WTC11 (cell line): Measurements from ENCODE around the gene CCDC191. TPM values are rescaled to one million over a fixed set of nuclear protein-coding genes. Genes with fewer than 3 reads are reported as not detected.

Experiments
- ATAC-seq: fragments of 200-7000 bp; cut with Tn5 transposase; 2 replicates; pipeline ENCODE4 v1.10.0; 2021; ENCODE audit warnings: mild to moderate bottlenecking, moderate library complexity
- CTCF ChIA-PET: fragments of 300-600 bp; sonication (Branson Sonifier 250); formaldehyde crosslinking; loops from one replicate; lab custom pipeline; 2021; ENCODE audit warnings: antibody characterized with exemption; lab: Charles Lee
- POLR2A ChIA-PET: fragments of 350-600 bp; sonication (Branson Sonifier 250); formaldehyde crosslinking; loops from one replicate; lab custom pipeline; 2021; ENCODE audit warnings: antibody characterized with exemption; lab: Charles Lee
- DNase-seq: peaks from one replicate; pipeline ENCODE4 v3.0.0; 2021; ENCODE audit warnings: low spot score
- H3K27ac Mint-ChIP-seq: 2 replicates; pipeline ENCODE4 v1.8.0; 2021; ENCODE audit warnings: mixed read lengths
- H3K27me3 Mint-ChIP-seq: 2 replicates; pipeline ENCODE4 v1.8.0; 2021; ENCODE audit warnings: low read depth, mild to moderate bottlenecking, moderate library complexity, mixed read lengths
- H3K36me3 Mint-ChIP-seq: 2 replicates; pipeline ENCODE4 v1.8.0; 2021; ENCODE audit warnings: mixed read lengths
- H3K4me1 Mint-ChIP-seq: 2 replicates; pipeline ENCODE4 v1.8.0; 2022; ENCODE audit warnings: mixed read lengths
- H3K4me3 Mint-ChIP-seq: 2 replicates; pipeline ENCODE4 v1.8.0; 2021; ENCODE audit warnings: mild to moderate bottlenecking, moderate library complexity, mixed read lengths
- H3K9me3 Mint-ChIP-seq: 2 replicates; pipeline ENCODE4 v1.8.0; 2021; ENCODE audit warnings: mixed read lengths
- AFF4 ChIP-seq: sonication (generic); formaldehyde crosslinking; IDR thresholded peaks from 2 replicates; pipeline ENCODE4 v1.8.1; 2023; ENCODE audit warnings: mild to moderate bottlenecking, missing genetic modification reagents, borderline replicate concordance
- ATF1 ChIP-seq: sonication (generic); formaldehyde crosslinking; IDR thresholded peaks from 2 replicates; pipeline ENCODE4 v1.8.1; 2023; ENCODE audit warnings: mild to moderate bottlenecking, moderate library complexity, missing genetic modification reagents
- ATF3 ChIP-seq: sonication (generic); formaldehyde crosslinking; conservative IDR thresholded peaks from 2 replicates; pipeline ENCODE4 v1.8.1; 2022; ENCODE audit warnings: mild to moderate bottlenecking, missing genetic modification reagents
- ESRRA ChIP-seq: sonication (generic); formaldehyde crosslinking; IDR thresholded peaks from 2 replicates; pipeline ENCODE4 v1.8.1; 2022; ENCODE audit warnings: mild to moderate bottlenecking, missing genetic modification reagents, borderline replicate concordance
- ETV6 ChIP-seq: sonication (generic); formaldehyde crosslinking; IDR thresholded peaks from 2 replicates; pipeline ENCODE4 v1.8.1; 2022; ENCODE audit warnings: mild to moderate bottlenecking, missing genetic modification reagents
- FOXJ3 ChIP-seq: sonication (generic); formaldehyde crosslinking; IDR thresholded peaks from 2 replicates; pipeline ENCODE4 v1.9.0; 2021; ENCODE audit warnings: missing genetic modification reagents, mild to moderate bottlenecking, borderline replicate concordance
- FOXP1 ChIP-seq: sonication (generic); formaldehyde crosslinking; IDR thresholded peaks from 2 replicates; pipeline ENCODE4 v1.8.0; 2022; ENCODE audit warnings: missing genetic modification reagents, mild to moderate bottlenecking, moderate library complexity, borderline replicate concordance
- HMGA2 ChIP-seq: fragments of 250-450 bp; sonication (Bioruptor Pico); IDR thresholded peaks from 2 replicates; pipeline ENCODE4 v1.4.0; 2021; ENCODE audit warnings: mild to moderate bottlenecking, moderate library complexity
- MYBL2 ChIP-seq: sonication (generic); formaldehyde crosslinking; IDR thresholded peaks from 2 replicates; pipeline ENCODE4 v1.8.1; 2023; ENCODE audit warnings: mild to moderate bottlenecking, moderate library complexity, missing genetic modification reagents
- NR3C1 ChIP-seq: sonication (generic); formaldehyde crosslinking; conservative IDR thresholded peaks from 2 replicates; pipeline ENCODE4 v1.8.1; 2023; ENCODE audit warnings: low read depth, mild to moderate bottlenecking, missing genetic modification reagents
- SMAD3 ChIP-seq: sonication (generic); formaldehyde crosslinking; IDR thresholded peaks from 2 replicates; pipeline ENCODE4 v1.8.0; 2022; ENCODE audit warnings: missing genetic modification reagents, mild to moderate bottlenecking, borderline replicate concordance
- SMAD4 ChIP-seq: sonication (generic); formaldehyde crosslinking; IDR thresholded peaks from 2 replicates; pipeline ENCODE4 v1.8.0; 2022; ENCODE audit warnings: mild to moderate bottlenecking, missing genetic modification reagents
- SP1 ChIP-seq: sonication (generic); formaldehyde crosslinking; conservative IDR thresholded peaks from 2 replicates; pipeline ENCODE4 v1.8.1; 2022; ENCODE audit warnings: missing genetic modification reagents
- USF1 ChIP-seq: sonication (generic); formaldehyde crosslinking; IDR thresholded peaks from 2 replicates; pipeline ENCODE4 v1.8.0; 2022; ENCODE audit warnings: mild to moderate bottlenecking, missing genetic modification reagents
- ZBTB21 ChIP-seq: sonication (generic); formaldehyde crosslinking; IDR thresholded peaks from 2 replicates; pipeline ENCODE4 v1.8.1; 2023; ENCODE audit warnings: mild to moderate bottlenecking, missing genetic modification reagents, borderline replicate concordance
- ZNF121 ChIP-seq: sonication (generic); formaldehyde crosslinking; IDR thresholded peaks from 2 replicates; pipeline ENCODE4 v1.8.0; 2023; ENCODE audit warnings: missing genetic modification reagents
- ZNF219 ChIP-seq: sonication (generic); formaldehyde crosslinking; IDR thresholded peaks from 2 replicates; pipeline ENCODE4 v1.8.0; 2023; ENCODE audit warnings: missing genetic modification reagents, mild to moderate bottlenecking, borderline replicate concordance
- ZNF317 ChIP-seq: sonication (generic); formaldehyde crosslinking; IDR thresholded peaks from 2 replicates; pipeline ENCODE4 v1.8.1; 2023; ENCODE audit warnings: low read depth, mild to moderate bottlenecking, moderate library complexity, missing genetic modification reagents, borderline replicate concordance
- ZNF423 ChIP-seq: fragments of 250-450 bp; sonication (Bioruptor Pico); IDR thresholded peaks from 2 replicates; pipeline ENCODE4 v2.1.2; 2022; ENCODE audit warnings: mild to moderate bottlenecking, moderate library complexity
- ZNF425 ChIP-seq: fragments of 250-450 bp; sonication (Bioruptor Pico); conservative IDR thresholded peaks from 2 replicates; pipeline ENCODE4 v1.9.0; 2021; ENCODE audit warnings: mild to moderate bottlenecking
- total RNA-seq: library from RNA; stranded (reverse); gene quantifications from 3 replicates; pipeline ENCODE4 v1.2.3, GENCODE V29; 2021

The CCDC191 gene
- total RNA-seq, 1 experiment from 2014 or later, result 1.6 TPM

- TF ChIP-seq ZNF423 (CRISPR knock-in tag) (no peak), ZBTB21 (no peak), HMGA2 (no peak)
Measured at GRCh38 chr3:114060906-114061655, 4.8 kb upstream of the CCDC191 start (continued).

- no peak for ATAC-seq
- DNase-seq, result no peak
- Mint-ChIP-seq H3K36me3 (no peaks in the 10 kb centered on the region), H3K4me1 (peaks cover 24% of the 10 kb centered on the region), H3K4me3 (peak overlapping the region; percentile 83), H3K27ac (peak overlapping the region; percentile 64; the same call in 1 of the 2 replicates), H3K27me3 (no peaks in the 10 kb centered on the region; the same call in 1 of the 2 replicates), H3K9me3 (no peaks in the 10 kb centered on the region)
- TF ChIP-seq FOXP1 (CRISPR knock-in tag) (no peak), ZNF219 (no peak), AFF4 (CRISPR knock-in tag) (no peak), MYBL2 (no peak), FOXJ3 (CRISPR knock-in tag) (no peak), SMAD3 (CRISPR knock-in tag) (no peak), ATF3 (no peak), USF1 (CRISPR knock-in tag) (no peak), SP1 (no peak), SMAD4 (CRISPR knock-in tag) (no peak), ZNF121 (CRISPR knock-in tag) (no peak), ATF1 (CRISPR knock-in tag) (no peak), ESRRA (CRISPR knock-in tag) (no peak), NR3C1 (no peak), ETV6 (no peak), ZNF317 (CRISPR knock-in tag) (no peak), ZNF425 (CRISPR knock-in tag) (no peak)
- ChIA-PET CTCF (no interaction called here), POLR2A (no interaction called here)
Measured at GRCh38 chr3:114058646-114059045, 2.3 kb upstream of the CCDC191 start.
